Stimulated activated CD4-positive, alpha-beta T cell treated with anti-CD3 and anti-CD28 coated beads, Interleukin-2, amount 100 ng/mL, for 48 hours (primary cell): ENCODE data around the gene SLC23A2.

Experiments used
- DNase-seq, 2 donors: peaks; one replicate each; pipeline ENCODE4 v3.0.0-alpha.2; 2020

SLC23A2 gene

GRCh38 chr20:4811661-4812181, 189.6 kb downstream of the SLC23A2 start:
- DNase-seq: no peak

- no peak for DNase-seq
These were observed 190.1 kb downstream of the SLC23A2 start for GRCh38 chr20:4811257-4811656.

DNA sequence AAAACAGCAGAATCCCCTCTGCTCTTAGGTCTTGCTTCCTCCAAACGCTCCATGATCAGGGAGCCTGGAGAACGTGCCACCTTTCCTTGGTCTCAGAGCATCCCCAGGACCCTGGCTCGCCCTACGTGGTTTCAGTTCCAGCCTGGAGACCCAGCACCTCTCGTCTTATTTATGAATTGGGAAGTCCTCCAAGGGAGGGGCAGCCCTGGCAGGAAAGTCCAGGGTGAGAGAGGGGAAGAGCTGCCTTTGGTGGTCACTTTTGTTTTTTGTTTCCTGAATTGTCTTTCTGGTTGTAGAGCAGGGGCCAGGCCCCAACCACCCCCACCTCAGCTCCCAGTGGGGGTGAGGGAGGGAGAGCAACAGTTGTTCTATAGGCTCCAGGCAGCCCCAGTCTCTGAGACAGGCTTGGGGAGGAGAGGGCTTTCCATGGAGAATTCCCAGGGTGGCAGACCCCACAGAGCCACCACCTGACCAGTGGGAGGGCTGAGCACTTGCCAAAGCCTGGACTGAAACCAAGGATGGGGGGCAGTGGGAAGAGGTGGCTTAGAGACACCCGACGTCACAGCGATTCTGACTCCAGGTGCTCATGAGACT, 190.8 kb downstream of the SLC23A2 start:
- DNase-seq: no peak

- DNase-seq: no peak
These were observed 191.6 kb downstream of the SLC23A2 start for GRCh38 chr20:4809707-4810106.

DNA sequence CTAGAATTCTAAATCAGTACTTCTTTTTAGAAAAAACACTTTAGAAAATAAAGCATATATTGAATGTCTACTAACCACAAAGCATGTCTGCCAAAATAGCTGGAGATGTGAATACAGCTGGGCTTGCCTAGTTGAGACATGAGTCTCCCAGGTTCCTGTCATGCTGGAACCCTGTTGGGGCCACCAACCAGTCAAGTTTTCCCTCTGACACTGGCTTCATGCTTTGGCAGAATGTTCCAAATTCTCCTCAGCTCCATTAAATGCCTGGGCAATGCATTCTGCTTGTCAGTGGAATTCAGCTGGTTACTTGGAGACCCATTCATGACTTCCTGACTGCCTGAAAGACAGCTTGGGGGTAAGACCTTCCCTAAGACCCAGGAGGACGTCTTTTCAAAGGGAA, 192.4 kb downstream of the SLC23A2 start:
- no peak for DNase-seq

GRCh38 chr20:4805663-4806449, 195.5 kb downstream of the SLC23A2 start:
- DNase-seq: no peak

DNA sequence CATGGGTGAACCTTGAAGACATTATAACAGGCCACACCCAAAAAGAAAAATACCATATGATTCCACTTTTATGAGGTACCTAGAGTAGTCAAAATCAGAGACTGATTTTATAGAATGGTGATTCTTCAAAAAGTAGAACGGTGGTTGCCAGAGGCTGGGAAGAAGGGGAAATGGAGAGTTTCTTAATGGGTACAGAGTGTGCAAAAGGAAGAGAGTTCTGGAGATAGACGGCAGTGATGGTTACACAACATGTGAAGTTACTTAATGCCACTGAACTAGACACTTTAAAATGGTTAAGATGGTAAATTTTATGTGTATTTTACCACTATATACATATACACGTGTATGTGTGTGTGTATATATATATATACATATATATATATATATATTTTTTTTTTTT, 198.8 kb downstream of the SLC23A2 start:
- no peak for DNase-seq
